Measurements from ENCODE around the gene RGL2.

The RGL2 gene

GRCh38 chr6:33318426-33319073 is 19.8 kb upstream of the RGL2 start:
- H3K36me3 ChIP-seq (ENCODE audit: control insufficient read depth, insufficient read depth, low read length): peaks cover 5% of the 10 kb centered on the region
- WGBS (ENCODE audit: extremely low coverage, insufficient coverage, low lambda C conversion rate): no CpG with 5 or more reads among the region's 8 CpGs

GRCh38 chr6:33317669-33318425 is 19.1 kb upstream of the RGL2 start, which contains the start of gene ZBTB22:
TSS of gene ZBTB22 (minus strand) at chr6:33317744. CDS start at chr6:33316916, 828 bp downstream.
- Histone ChIP-seq H2BK5ac (ENCODE audit: low read length) (peak within 1 kb of the TSS; percentile 27), H3K36me3 (ENCODE audit: control insufficient read depth, insufficient read depth, low read length) (peaks cover 5% of the 10 kb centered on the region), H3K79me1 (ENCODE audit: low read length) (peaks cover 7% of the 10 kb centered on the region), H3K23ac (ENCODE audit: low read length) (no peak within 1 kb of the TSS), H2BK15ac (replicated peaks; ENCODE audit: low read depth) (no peak within 1 kb of the TSS), H3K4ac (ENCODE audit: low read depth, low read length) (no peak within 1 kb of the TSS), H2BK120ac (ENCODE audit: low read depth, low read length) (no peak within 1 kb of the TSS), H3K4me3 (ENCODE audit: low read length) (peak within 1 kb of the TSS; percentile 74), H3K4me2 (ENCODE audit: low read length) (peak within 1 kb of the TSS; percentile 30), H4K8ac (ENCODE audit: low read depth, low read length) (no peak within 1 kb of the TSS), H2AK5ac (ENCODE audit: low read length) (no peak within 1 kb of the TSS), H3K56ac (ENCODE audit: low read length) (peak within 1 kb of the TSS; percentile 90), H3K18ac (ENCODE audit: low read length) (peak within 1 kb of the TSS; percentile 33), H3K27me3 (ENCODE audit: insufficient read depth, low read length, poor library complexity) (no peaks in the 10 kb centered on the region), H3K27ac (ENCODE audit: low read depth, low read length) (peak within 1 kb of the TSS; percentile 86), H4K5ac (ENCODE audit: low read length) (no peak within 1 kb of the TSS), H3K79me2 (ENCODE audit: control insufficient read depth, insufficient read depth, low read length) (peaks cover 26% of the 10 kb centered on the region), H3K4me1 (ENCODE audit: control insufficient read depth, low read depth, low read length) (peaks cover 3% of the 10 kb centered on the region), H3K9ac (ENCODE audit: low read length) (peak within 1 kb of the TSS; percentile 81)
- peak; percentile 100 for DNase-seq
- WGBS (ENCODE audit: extremely low coverage, insufficient coverage, low lambda C conversion rate): no CpG with 5 or more reads among the region's 44 CpGs

More at GRCh38 chr6:33318426-33319073, 19.8 kb upstream of the RGL2 start:
- H3K4me2 ChIP-seq (ENCODE audit: low read length): peak overlapping the region; percentile 14
- no peak overlapping the region for H3K4ac ChIP-seq (ENCODE audit: low read depth, low read length)
- H3K27me3 ChIP-seq (ENCODE audit: insufficient read depth, low read length, poor library complexity): no peaks in the 10 kb centered on the region
- no peak overlapping the region for H3K18ac ChIP-seq (ENCODE audit: low read length)
- H2BK120ac ChIP-seq (ENCODE audit: low read depth, low read length): no peak overlapping the region
- H2BK15ac ChIP-seq (replicated peaks; ENCODE audit: low read depth): no peak overlapping the region
- H3K23ac ChIP-seq (ENCODE audit: low read length): no peak overlapping the region
- H4K5ac ChIP-seq (ENCODE audit: low read length): no peak overlapping the region
- H3K4me3 ChIP-seq (ENCODE audit: low read length): no peak overlapping the region
- H2BK5ac ChIP-seq (ENCODE audit: low read length): no peak overlapping the region
- H3K79me1 ChIP-seq (ENCODE audit: low read length): peaks cover 7% of the 10 kb centered on the region
- peak overlapping the region; percentile 19 for H3K56ac ChIP-seq (ENCODE audit: low read length)
- peaks cover 3% of the 10 kb centered on the region for H3K4me1 ChIP-seq (ENCODE audit: control insufficient read depth, low read depth, low read length)
- no peak overlapping the region for H3K27ac ChIP-seq (ENCODE audit: low read depth, low read length)
- peak overlapping the region; percentile 57 for H3K9ac ChIP-seq (ENCODE audit: low read length)
- no peak overlapping the region for H2AK5ac ChIP-seq (ENCODE audit: low read length)
- peaks cover 26% of the 10 kb centered on the region for H3K79me2 ChIP-seq (ENCODE audit: control insufficient read depth, insufficient read depth, low read length)
- H4K8ac ChIP-seq (ENCODE audit: low read depth, low read length): no peak overlapping the region
- DNase-seq: no peak

GRCh38 chr6:33317419-33317668 is 18.6 kb upstream of the RGL2 start:
- peaks cover 5% of the 10 kb centered on the region for H3K36me3 ChIP-seq (ENCODE audit: control insufficient read depth, insufficient read depth, low read length)
- WGBS (ENCODE audit: extremely low coverage, insufficient coverage, low lambda C conversion rate): no CpG with 5 or more reads among the region's 27 CpGs
- peak overlapping the region; percentile 90 for H3K56ac ChIP-seq (ENCODE audit: low read length)
- no peak overlapping the region for H2BK15ac ChIP-seq (replicated peaks; ENCODE audit: low read depth)
- DNase-seq: no peak
- no peak overlapping the region for H4K5ac ChIP-seq (ENCODE audit: low read length)
- H4K8ac ChIP-seq (ENCODE audit: low read depth, low read length): no peak overlapping the region
- peak overlapping the region; percentile 33 for H3K18ac ChIP-seq (ENCODE audit: low read length)
- H2AK5ac ChIP-seq (ENCODE audit: low read length): no peak overlapping the region
- no peak overlapping the region for H2BK120ac ChIP-seq (ENCODE audit: low read depth, low read length)
- peaks cover 3% of the 10 kb centered on the region for H3K4me1 ChIP-seq (ENCODE audit: control insufficient read depth, low read depth, low read length)
- H3K27me3 ChIP-seq (ENCODE audit: insufficient read depth, low read length, poor library complexity): no peaks in the 10 kb centered on the region
- H3K9ac ChIP-seq (ENCODE audit: low read length): no peak overlapping the region
- H3K27ac ChIP-seq (ENCODE audit: low read depth, low read length): no peak overlapping the region
- no peak overlapping the region for H3K4me3 ChIP-seq (ENCODE audit: low read length)
- no peak overlapping the region for H3K23ac ChIP-seq (ENCODE audit: low read length)
- H3K79me2 ChIP-seq (ENCODE audit: control insufficient read depth, insufficient read depth, low read length): peaks cover 25% of the 10 kb centered on the region
- H2BK5ac ChIP-seq (ENCODE audit: low read length): no peak overlapping the region
- no peak overlapping the region for H3K4ac ChIP-seq (ENCODE audit: low read depth, low read length)
- H3K4me2 ChIP-seq (ENCODE audit: low read length): no peak overlapping the region
- H3K79me1 ChIP-seq (ENCODE audit: low read length): peaks cover 7% of the 10 kb centered on the region

DNA sequence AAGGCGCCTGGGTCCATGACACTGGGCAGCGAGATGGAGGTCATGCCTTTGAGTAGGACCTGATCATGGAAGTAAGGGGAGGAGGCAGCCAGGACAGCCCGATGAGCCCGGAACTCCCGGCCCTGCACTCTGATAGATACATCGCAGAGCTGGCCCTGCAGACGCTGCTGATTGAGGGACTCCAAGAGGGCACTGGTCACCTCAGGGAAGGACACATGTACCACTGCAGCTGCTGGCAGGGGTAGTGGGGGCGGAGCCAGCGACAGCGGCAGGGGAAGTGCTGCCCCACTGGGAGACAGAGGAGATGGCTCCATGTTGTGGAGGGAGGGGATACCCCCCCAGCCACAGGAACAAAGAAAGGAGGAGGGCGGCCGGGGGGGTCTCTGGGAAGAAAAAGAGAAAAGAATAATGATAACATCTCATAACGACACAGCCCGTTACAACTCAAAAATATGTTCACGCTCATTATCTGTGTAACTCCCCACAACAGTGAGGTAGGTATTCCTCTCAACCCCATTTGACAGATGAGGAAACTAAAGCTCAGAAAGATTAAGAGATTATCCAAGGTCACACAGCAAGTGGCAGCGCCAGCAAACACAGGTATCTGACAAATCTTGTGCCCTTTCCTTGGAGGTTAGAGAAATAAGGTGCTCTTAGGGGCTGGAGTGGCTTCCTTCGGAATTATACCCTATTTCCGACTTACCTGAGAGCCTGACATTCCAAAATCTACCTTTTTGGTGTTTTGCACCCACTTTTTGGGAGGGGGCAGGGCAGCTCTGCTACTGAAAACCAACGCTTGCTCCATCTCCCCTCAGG is 18.1 kb upstream of the RGL2 start:
- no peak overlapping the region for H3K4ac ChIP-seq (ENCODE audit: low read depth, low read length)
- H3K18ac ChIP-seq (ENCODE audit: low read length): no peak overlapping the region
- no peak overlapping the region for H2BK120ac ChIP-seq (ENCODE audit: low read depth, low read length)
- no peak overlapping the region for H3K9ac ChIP-seq (ENCODE audit: low read length)
- H3K4me1 ChIP-seq (ENCODE audit: control insufficient read depth, low read depth, low read length): peaks cover 5% of the 10 kb centered on the region
- H3K27me3 ChIP-seq (ENCODE audit: insufficient read depth, low read length, poor library complexity): no peaks in the 10 kb centered on the region
- no peak overlapping the region for H3K27ac ChIP-seq (ENCODE audit: low read depth, low read length)
- no CpG with 5 or more reads among the region's 19 CpGs for WGBS (ENCODE audit: extremely low coverage, insufficient coverage, low lambda C conversion rate)
- peaks cover 19% of the 10 kb centered on the region for H3K79me2 ChIP-seq (ENCODE audit: control insufficient read depth, insufficient read depth, low read length)
- H3K36me3 ChIP-seq (ENCODE audit: control insufficient read depth, insufficient read depth, low read length): peaks cover 5% of the 10 kb centered on the region
- no peak overlapping the region for H3K4me2 ChIP-seq (ENCODE audit: low read length)
- H3K56ac ChIP-seq (ENCODE audit: low read length): no peak overlapping the region
- H4K5ac ChIP-seq (ENCODE audit: low read length): no peak overlapping the region
- no peak overlapping the region for H4K8ac ChIP-seq (ENCODE audit: low read depth, low read length)
- H2BK5ac ChIP-seq (ENCODE audit: low read length): no peak overlapping the region
- H3K4me3 ChIP-seq (ENCODE audit: low read length): no peak overlapping the region
- no peak overlapping the region for H2AK5ac ChIP-seq (ENCODE audit: low read length)
- H3K23ac ChIP-seq (ENCODE audit: low read length): no peak overlapping the region
- H3K79me1 ChIP-seq (ENCODE audit: low read length): peaks cover 7% of the 10 kb centered on the region
- no peak for DNase-seq
- no peak overlapping the region for H2BK15ac ChIP-seq (replicated peaks; ENCODE audit: low read depth)

GRCh38 chr6:33315793-33316602 is 17.3 kb upstream of the RGL2 start:
- Histone ChIP-seq H4K8ac (ENCODE audit: low read depth, low read length) (no peak overlapping the region), H3K27ac (ENCODE audit: low read depth, low read length) (no peak overlapping the region), H3K23ac (ENCODE audit: low read length) (no peak overlapping the region), H3K18ac (ENCODE audit: low read length) (no peak overlapping the region), H3K79me2 (ENCODE audit: control insufficient read depth, insufficient read depth, low read length) (peaks cover 11% of the 10 kb centered on the region), H3K4ac (ENCODE audit: low read depth, low read length) (no peak overlapping the region), H3K9ac (ENCODE audit: low read length) (no peak overlapping the region), H3K4me1 (ENCODE audit: control insufficient read depth, low read depth, low read length) (peaks cover 2% of the 10 kb centered on the region), H3K27me3 (ENCODE audit: insufficient read depth, low read length, poor library complexity) (no peaks in the 10 kb centered on the region), H2AK5ac (ENCODE audit: low read length) (no peak overlapping the region), H4K5ac (ENCODE audit: low read length) (no peak overlapping the region), H3K4me2 (ENCODE audit: low read length) (no peak overlapping the region), H3K79me1 (ENCODE audit: low read length) (peaks cover 7% of the 10 kb centered on the region), H3K56ac (ENCODE audit: low read length) (no peak overlapping the region), H2BK120ac (ENCODE audit: low read depth, low read length) (no peak overlapping the region), H3K4me3 (ENCODE audit: low read length) (no peak overlapping the region), H2BK5ac (ENCODE audit: low read length) (no peak overlapping the region), H3K36me3 (ENCODE audit: control insufficient read depth, insufficient read depth, low read length) (peaks cover 5% of the 10 kb centered on the region), H2BK15ac (replicated peaks; ENCODE audit: low read depth) (no peak overlapping the region)
- no peak for DNase-seq
- no CpG with 5 or more reads among the region's 17 CpGs for WGBS (ENCODE audit: extremely low coverage, insufficient coverage, low lambda C conversion rate)

Data from mesendoderm (in vitro differentiated cells).